ENCODE data around the gene APC. TPM values are rescaled to one million over a fixed set of nuclear protein-coding genes. Genes with fewer than 3 reads are reported as not detected.

APC gene
- total and polyA plus RNA-seq, 2 of the 13 experiments (the other 11 are each of a cell fraction or from before 2014, with no cell fraction given) = 6.1 to 19.0 TPM

- TF ChIP-seq UBTF (CRISPR knock-in tag; IDR thresholded peaks at IDR 0.05) = peak; percentile 30; the same call in 1 of the 2 replicates
- TF ChIP-seq PCBP1 (IDR thresholded peaks at IDR 0.05; ENCODE audit: borderline replicate concordance, low read depth, low read length) = 0 out of 2 replicates have a peak, but pooled peaks have one; percentile 48
- TF ChIP-seq, protein P1, sequence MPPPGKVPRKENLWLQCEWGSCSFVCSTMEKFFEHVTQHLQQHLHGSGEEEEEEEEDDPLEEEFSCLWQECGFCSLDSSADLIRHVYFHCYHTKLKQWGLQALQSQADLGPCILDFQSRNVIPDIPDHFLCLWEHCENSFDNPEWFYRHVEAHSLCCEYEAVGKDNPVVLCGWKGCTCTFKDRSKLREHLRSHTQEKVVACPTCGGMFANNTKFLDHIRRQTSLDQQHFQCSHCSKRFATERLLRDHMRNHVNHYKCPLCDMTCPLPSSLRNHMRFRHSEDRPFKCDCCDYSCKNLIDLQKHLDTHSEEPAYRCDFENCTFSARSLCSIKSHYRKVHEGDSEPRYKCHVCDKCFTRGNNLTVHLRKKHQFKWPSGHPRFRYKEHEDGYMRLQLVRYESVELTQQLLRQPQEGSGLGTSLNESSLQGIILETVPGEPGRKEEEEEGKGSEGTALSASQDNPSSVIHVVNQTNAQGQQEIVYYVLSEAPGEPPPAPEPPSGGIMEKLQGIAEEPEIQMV (CRISPR knock-in tag; IDR thresholded peaks at IDR 0.05; ENCODE audit: low read depth) = peak; percentile 87
- TF ChIP-seq, protein P2, sequence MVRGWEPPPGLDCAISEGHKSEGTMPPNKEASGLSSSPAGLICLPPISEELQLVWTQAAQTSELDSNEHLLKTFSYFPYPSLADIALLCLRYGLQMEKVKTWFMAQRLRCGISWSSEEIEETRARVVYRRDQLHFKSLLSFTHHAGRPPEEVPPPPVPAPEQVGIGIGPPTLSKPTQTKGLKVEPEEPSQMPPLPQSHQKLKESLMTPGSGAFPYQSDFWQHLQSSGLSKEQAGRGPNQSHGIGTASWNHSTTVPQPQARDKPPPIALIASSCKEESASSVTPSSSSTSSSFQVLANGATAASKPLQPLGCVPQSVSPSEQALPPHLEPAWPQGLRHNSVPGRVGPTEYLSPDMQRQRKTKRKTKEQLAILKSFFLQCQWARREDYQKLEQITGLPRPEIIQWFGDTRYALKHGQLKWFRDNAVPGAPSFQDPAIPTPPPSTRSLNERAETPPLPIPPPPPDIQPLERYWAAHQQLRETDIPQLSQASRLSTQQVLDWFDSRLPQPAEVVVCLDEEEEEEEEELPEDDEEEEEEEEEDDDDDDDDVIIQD (CRISPR knock-in tag; IDR thresholded peaks at IDR 0.05; ENCODE audit: low read depth) = peak; percentile 53; the same call in 1 of the 2 replicates
- TF ChIP-seq MXD3 (CRISPR knock-in tag; IDR thresholded peaks at IDR 0.05) = peak; percentile 74; the same call in 1 of the 2 replicates
- no peak for TF ChIP-seq ZNF572 (CRISPR knock-in tag; IDR thresholded peaks at IDR 0.05)
- TF ChIP-seq CHD4 (IDR thresholded peaks at IDR 0.05; ENCODE audit: borderline replicate concordance, low read length) = no peak
- TF ChIP-seq HIVEP1 (CRISPR knock-in tag; IDR thresholded peaks at IDR 0.05) = peak; percentile 79
- TF ChIP-seq, protein P3, sequence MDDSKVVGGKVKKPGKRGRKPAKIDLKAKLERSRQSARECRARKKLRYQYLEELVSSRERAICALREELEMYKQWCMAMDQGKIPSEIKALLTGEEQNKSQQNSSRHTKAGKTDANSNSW (CRISPR knock-in tag; IDR thresholded peaks at IDR 0.05; ENCODE audit: borderline replicate concordance) = no peak; the same call in 1 of the 2 replicates
- peak; percentile 68; the same call in 1 of the 2 replicates for TF ChIP-seq ZBTB33 (CRISPR knock-in tag; IDR thresholded peaks at IDR 0.05)
- no peak for TF ChIP-seq ZNF451 (CRISPR knock-in tag; IDR thresholded peaks at IDR 0.05)
- TF ChIP-seq ZBTB21 (CRISPR knock-in tag; IDR thresholded peaks at IDR 0.05) = peak; percentile 53; the same call in 1 of the 2 replicates
- peak; percentile 77 for TF ChIP-seq ZNF782 (CRISPR knock-in tag; IDR thresholded peaks at IDR 0.05; ENCODE audit: borderline replicate concordance)
- no peak for TF ChIP-seq TCF12 (IDR thresholded peaks at IDR 0.05)
- TF ChIP-seq TCF12 (CRISPR knock-in tag; IDR thresholded peaks at IDR 0.05) = no peak
- no peak for TF ChIP-seq ZNF282 (IDR thresholded peaks at IDR 0.05; ENCODE audit: partially characterized antibody)
- 0 out of 2 replicates have a peak, but pooled peaks have one; percentile 31 for TF ChIP-seq ZBTB3 (CRISPR knock-in tag; IDR thresholded peaks at IDR 0.05; ENCODE audit: borderline replicate concordance, low read depth)
- TF ChIP-seq IKZF4 (CRISPR knock-in tag; IDR thresholded peaks at IDR 0.05; ENCODE audit: borderline replicate concordance, low read depth, not compliant biosample characterization) = peak; percentile 80
- no peak for TF ChIP-seq AKAP8 (CRISPR knock-in tag; IDR thresholded peaks at IDR 0.05)
- peak; percentile 62; the same call in 1 of the 2 replicates for TF ChIP-seq SIN3B (IDR thresholded peaks at IDR 0.05; ENCODE audit: low read length)
- peak; percentile 53; the same call in 1 of the 2 replicates for TF ChIP-seq ZNF598 (CRISPR knock-in tag; IDR thresholded peaks at IDR 0.05; ENCODE audit: borderline replicate concordance)
Measured at GRCh38 chr5:112860929-112861637, 123.4 kb downstream of the APC start, which contains the start of gene SRP19 (continued).
